ENCODE data around the gene ARHGEF7.
"Not testable (repeated sequence)": the region's sequence is repeated elsewhere in the genome, so short reads cannot be mapped to it uniquely, and the experiment has no call there.

Gene ARHGEF7

DNA sequence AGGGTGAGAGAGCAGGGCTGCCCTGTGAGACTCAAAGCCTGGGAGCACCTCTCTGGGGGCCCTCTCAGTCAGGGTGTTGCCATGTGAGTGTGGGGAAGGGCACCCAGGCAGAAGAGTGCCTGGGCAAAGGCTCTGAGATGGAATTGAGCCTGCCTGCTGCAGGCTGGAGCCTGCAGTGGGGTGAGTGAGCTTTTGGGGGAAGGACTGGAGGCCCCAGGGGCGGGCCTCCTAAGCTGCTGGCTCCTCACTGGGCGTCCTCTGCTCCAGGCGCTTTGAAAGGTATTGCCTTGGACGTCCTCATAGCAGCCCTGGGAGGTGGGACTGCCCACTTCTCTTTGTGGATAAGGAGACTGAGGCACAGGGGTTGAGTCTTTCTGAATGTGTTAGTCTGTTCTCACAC is 60.3 kb downstream of the ARHGEF7 start:
- no peak for DNase-seq

DNA sequence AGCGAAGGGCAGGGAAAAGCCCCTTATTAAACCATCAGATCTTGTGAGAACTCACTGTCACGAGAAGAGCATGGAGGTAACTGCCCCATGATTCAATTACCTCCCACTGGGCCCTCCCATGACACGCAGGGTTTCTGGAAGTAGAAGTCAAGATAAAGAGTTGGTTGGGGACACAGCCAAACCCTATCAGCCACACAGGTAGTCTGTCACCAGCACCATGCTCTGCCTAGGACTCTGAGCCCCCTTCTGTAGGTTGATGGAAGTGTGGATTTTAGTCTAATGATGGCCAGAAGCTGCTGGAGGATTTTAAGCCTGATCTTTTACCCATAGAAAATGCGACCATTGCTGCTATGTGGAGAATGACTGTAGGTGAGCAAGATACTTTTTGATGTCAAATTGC is 60.8 kb downstream of the ARHGEF7 start:
- DNase-seq: no peak

GRCh38 chr13:111176421-111176820 is 61.3 kb downstream of the ARHGEF7 start:
- no peak for DNase-seq

DNA sequence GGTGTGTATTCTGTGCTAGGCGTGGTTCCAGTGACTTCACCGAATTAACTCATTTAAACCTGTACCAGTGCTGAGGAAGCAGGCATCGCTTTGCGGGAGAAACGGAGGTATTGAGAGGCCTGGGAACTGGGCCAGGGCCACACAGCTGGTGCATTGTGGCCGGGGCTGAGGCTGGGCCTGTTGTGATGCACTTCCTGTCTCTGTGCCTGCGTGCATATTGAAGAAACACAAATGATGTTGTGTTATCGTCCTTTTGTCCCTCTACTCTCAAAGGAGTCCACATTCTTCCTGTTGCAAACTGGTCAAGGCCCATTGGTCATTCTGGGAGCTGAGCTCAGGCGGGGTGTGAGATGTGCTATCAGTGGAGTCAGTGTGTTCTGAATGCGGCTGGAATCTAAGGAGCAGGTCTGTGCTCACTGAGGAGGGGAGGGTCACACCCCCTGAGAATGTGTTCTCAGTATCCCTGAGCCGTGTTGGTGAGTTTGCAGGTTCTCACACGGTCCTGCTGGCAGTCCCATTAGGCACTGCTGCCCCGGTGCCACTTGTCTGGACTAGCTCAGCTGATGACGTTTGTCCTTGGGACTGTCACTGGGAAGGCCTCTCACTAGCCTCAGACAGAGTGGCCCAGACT is 62.1 kb downstream of the ARHGEF7 start:
- peak; percentile 71 for DNase-seq

- no peak for DNase-seq
These were observed 62.8 kb downstream of the ARHGEF7 start for GRCh38 chr13:111177921-111178320.

GRCh38 chr13:111178402-111178801 is 63.3 kb downstream of the ARHGEF7 start:
- DNase-seq: no peak

DNA sequence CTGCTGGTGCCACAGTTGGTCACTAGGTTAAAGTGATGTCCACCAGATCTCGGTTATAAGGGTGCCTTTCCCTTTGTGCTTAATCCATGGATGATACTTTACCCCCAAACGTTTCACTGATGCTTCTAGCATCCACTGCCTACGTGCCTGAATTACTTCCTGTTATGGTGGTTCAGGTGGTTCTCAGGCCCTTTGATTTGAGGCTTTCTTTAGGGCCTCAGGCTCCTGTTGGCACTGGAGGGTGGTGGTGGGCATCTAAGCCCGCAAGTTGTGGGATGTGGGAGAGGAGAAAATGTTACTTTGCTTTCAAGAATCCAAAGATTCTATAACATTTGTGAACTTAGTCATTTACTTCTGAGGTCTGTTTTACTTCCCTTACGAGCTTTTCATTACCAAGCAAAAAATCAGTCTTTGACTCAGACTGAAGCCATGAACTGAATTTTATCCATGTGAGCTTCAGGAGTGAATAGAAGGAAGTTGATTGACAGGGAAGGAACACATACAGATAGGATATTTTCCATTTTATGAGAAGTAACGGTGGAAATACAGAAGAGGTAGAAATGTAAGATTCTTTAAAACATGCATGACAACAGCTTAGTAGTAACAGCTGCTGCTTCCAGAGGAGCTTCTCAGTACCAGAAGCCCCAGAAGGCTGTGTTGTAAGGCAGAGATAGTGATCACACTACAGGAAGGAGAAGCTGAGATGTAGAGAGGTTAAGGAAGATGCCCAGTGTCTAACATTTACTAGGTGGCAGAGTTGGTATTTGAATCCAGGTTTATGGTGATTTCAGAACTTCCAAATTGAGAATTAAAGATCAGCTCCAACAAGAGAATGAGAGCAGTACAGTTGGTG is 65.0 kb downstream of the ARHGEF7 start:
- no peak for DNase-seq

- no peak for DNase-seq
These were observed 66.9 kb downstream of the ARHGEF7 start for GRCh38 chr13:111181977-111182376.

GRCh38 chr13:111183087-111183645 is 68.1 kb downstream of the ARHGEF7 start:
- peak; percentile 34 for DNase-seq

GRCh38 chr13:111183959-111184358 is 68.8 kb downstream of the ARHGEF7 start:
- no peak for DNase-seq

DNA sequence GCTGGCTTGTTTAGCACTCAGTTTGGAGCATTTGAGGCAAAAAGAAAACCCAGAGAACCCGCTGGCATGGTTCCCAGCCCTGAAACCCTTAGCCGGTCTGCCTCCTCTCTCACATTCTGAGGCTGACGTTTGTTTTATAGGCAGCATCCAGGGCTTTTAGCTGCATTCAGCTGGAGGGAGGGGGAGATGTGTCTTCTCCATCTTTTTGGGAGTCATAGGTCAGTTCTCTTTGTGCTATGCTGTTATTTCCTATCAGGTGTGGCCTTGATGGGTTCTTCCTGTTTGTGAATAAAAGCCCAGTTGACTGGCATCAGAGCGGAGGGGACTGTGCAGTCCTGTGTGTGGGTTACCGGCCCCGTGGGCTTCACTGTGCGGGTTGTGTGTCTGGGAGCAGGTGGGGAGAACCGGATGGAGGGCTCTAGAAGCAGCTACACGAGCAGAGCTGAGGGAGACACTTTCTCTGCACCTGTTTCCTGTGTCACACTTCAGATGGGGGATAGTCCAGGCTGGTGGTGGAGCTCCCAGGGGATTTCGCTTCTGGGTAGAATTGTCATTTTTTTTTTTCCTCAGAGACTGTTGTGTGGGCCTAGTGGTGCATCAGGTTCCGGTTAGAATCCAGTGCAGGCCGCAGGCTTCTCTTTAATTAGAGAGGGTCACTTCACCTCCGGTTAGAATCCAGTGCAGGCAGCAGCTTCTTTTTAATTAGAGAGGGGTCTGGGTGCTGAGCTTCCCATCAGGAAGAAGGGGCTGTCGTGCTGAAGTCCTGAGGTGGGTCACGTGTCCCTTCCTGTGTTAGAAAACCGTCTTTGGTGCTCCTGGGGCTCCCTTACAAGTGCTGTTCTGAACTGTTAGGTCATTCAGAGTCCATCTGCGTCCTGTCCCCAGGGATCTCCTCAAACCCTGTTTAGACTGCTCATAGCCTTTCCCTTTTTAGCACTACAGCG is 69.6 kb downstream of the ARHGEF7 start:
- DNase-seq: peak; percentile 50

DNA sequence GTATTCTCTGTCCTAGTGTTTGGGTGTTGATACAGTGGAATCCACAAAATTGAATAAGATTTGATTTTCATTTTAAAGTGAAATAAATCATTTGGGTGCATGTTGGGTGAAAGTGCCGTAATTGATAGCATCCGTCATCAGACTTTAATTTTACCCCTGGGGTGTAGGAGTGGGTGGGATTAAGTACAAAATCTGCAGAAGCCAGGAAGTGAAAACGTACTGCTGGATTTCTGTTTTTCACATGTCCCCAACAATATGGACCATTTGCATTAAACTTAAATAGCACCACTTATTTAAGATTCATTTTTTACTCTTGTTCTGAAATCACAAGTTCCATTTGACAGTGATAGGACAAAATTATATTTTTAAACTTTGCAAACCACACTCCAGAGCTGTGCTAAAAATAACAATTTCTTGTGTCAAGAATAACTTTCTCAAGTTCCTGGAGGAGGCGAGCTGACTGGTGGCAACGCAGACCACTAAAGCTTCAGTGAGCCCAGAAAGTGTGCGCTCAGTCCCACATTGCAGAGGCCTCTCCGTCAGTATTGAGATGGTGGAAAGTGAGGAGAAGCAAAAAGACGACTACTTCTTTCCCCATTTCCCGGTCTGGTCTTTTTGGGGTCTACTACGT is 71.3 kb downstream of the ARHGEF7 start:
- DNase-seq: no peak

GRCh38 chr13:111187960-111188541 is 72.9 kb downstream of the ARHGEF7 start:
- no peak for DNase-seq

GRCh38 chr13:111189064-111189505 is 74.0 kb downstream of the ARHGEF7 start:
- peak; percentile 78 for DNase-seq

GRCh38 chr13:111189516-111189915 is 74.4 kb downstream of the ARHGEF7 start:
- DNase-seq: peak; percentile 52

GRCh38 chr13:111193223-111193622 is 78.1 kb downstream of the ARHGEF7 start:
- DNase-seq: not testable (repeated sequence)

GRCh38 chr13:111194651-111195050 is 79.5 kb downstream of the ARHGEF7 start:
- DNase-seq: not testable (repeated sequence)

GRCh38 chr13:111198732-111199378 is 83.7 kb downstream of the ARHGEF7 start:
- not testable (repeated sequence) for DNase-seq

DNA sequence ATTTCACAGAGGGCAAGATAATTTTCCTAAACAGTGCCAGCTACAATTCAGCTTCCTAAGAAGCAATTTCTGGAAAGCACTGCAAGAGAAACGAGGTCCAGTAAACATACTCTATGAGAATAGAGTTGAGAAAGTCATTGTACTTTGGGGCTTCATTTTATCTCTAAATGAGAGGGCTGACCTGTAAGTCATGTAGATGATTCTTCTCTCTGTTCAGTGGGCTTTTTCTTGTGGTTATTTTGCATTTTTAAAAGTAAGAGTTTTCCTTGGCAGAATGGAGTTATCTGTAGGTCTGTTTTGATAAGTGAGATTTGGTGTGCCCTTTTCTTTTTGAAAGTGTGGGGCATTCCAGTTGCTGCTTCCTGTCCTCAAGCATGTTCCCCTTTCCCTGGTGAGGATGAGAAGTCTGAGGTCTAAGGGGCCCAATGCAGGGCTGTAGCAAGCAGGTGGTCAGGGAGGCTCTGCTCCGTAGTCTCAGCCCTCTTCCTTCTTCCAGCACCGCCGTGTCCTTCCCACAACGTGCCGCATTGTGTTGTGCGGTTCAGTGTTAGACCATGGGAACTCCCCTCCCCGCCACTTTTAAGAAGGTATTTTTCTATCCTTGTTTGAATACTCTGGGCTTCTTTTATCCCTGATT is 86.3 kb downstream of the ARHGEF7 start:
- no peak for DNase-seq

GRCh38 chr13:111202156-111202621 is 87.1 kb downstream of the ARHGEF7 start:
- no peak for DNase-seq

DNA sequence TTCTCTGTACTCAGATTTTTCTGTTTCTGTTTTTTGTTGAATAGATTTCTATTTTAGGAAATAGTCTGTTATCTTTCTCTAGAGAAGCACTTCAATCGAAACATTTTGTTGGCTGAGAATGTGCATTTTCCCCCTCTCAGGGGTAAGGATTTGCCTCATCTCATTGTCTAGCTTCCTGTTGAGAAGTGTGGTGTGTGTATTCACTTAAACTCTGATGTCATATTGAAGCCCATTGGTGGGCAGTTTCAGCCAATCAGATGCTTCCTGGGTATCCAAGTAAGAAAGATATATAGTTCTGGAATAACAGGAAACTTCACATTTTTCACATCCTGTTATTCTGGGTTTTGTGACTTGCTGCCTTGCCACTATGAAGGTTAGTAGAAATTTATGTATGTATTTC is 87.6 kb downstream of the ARHGEF7 start:
- DNase-seq: peak; percentile 43

Data from CD4-positive, alpha-beta T cell treated with Interleukin-17A for 1 hour (primary cell).